ENCODE results near the gene PRSS53.

- TF ChIP-seq EP300 (IDR thresholded peaks at IDR 0.05) = no peak
- TF ChIP-seq CTCF (IDR thresholded peaks at IDR 0.05) = no peak
Measured at GRCh38 chr16:31080756-31081419, 7.9 kb downstream of the PRSS53 start.
